RWPE2 (cell line): ENCODE data around the gene ATP2A3.
A peak's percentile ranks its signal among the peaks of the same experiment; 100 is the strongest.

Source experiments
- ATAC-seq: fragments of 200-7000 bp; cut with Tn5 transposase; 3 replicates; pipeline ENCODE4 v1.9.1; 2021; ENCODE audit warnings: low read depth
- DNase-seq: peaks from one replicate; pipeline ENCODE4 v3.0.0-alpha.2; 2020; ENCODE audit warnings: low spot score
- H3K27ac ChIP-seq: fragments of 450-650 bp; 2 replicates; pipeline ENCODE4 v1.5.1; 2017; ENCODE audit warnings: mild to moderate bottlenecking; ENCODE audit not compliant: poor library complexity, severe bottlenecking
- H3K27me3 ChIP-seq: fragments of 250-450 bp; sonication (Bioruptor Pico); 2 replicates; pipeline ENCODE4 v1.5.1; 2021; ENCODE audit warnings: mild to moderate bottlenecking, moderate library complexity; ENCODE audit not compliant: insufficient read depth, poor library complexity, severe bottlenecking
- H3K36me3 ChIP-seq: fragments of 250-450 bp; sonication (Bioruptor Pico); 2 replicates; pipeline ENCODE4 v1.5.1; 2020; ENCODE audit warnings: low read depth, mild to moderate bottlenecking, moderate library complexity
- H3K4me1 ChIP-seq: fragments of 250-450 bp; sonication (Bioruptor Pico); 2 replicates; pipeline ENCODE4 v1.5.1; 2021; ENCODE audit warnings: mild to moderate bottlenecking, moderate library complexity; ENCODE audit not compliant: insufficient read depth, poor library complexity, severe bottlenecking
- H3K4me3 ChIP-seq: fragments of 250-450 bp; sonication (Bioruptor Pico); 2 replicates; pipeline ENCODE4 v1.5.1; 2021; ENCODE audit warnings: mild to moderate bottlenecking, moderate library complexity; ENCODE audit not compliant: severe bottlenecking
- H3K9me3 ChIP-seq: fragments of 250-450 bp; sonication (Bioruptor Pico); 2 replicates; pipeline ENCODE4 v1.5.1; 2021; ENCODE audit warnings: mild to moderate bottlenecking, moderate library complexity; ENCODE audit not compliant: severe bottlenecking
- TF ChIP-seq, protein P1 (sequence below): fragments of 450-650 bp; IDR thresholded peaks from one replicate; pipeline ENCODE4 v1.5.1; 2017; ENCODE audit warnings: mild to moderate bottlenecking, moderate library complexity; ENCODE audit not compliant: poor library complexity, severe bottlenecking

Gene ATP2A3

DNA sequence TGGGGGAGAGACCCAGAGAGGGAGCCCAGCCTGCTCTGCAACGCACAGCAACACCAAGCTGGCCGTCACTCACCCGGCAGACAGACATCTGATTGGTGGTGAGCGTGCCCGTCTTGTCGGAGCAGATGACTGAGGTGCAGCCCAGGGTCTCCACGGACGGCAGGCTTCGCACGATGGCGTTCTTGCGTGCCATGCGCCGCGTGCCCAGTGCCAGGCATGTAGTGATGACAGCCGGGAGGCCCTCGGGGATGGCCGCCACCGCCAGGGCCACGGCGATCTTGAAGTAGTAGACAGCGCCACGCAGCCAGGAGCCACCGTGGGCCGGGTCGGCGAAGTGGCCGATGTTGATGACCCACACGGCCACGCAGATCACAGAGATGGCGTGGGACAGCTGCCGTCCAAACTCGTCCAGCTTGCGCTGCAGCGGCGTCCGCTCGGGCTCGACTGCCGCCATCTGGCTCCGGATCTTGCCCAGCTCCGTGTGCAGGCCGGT is 16.9 kb downstream of the ATP2A3 start:
- H3K4me3 ChIP-seq, result no peak overlapping the region
- no peaks in the 10 kb centered on the region for H3K36me3 ChIP-seq
- DNase-seq (no peak), ATAC-seq (no peak)
- no peaks in the 10 kb centered on the region for H3K4me1 ChIP-seq
- TF ChIP-seq, protein P1, sequence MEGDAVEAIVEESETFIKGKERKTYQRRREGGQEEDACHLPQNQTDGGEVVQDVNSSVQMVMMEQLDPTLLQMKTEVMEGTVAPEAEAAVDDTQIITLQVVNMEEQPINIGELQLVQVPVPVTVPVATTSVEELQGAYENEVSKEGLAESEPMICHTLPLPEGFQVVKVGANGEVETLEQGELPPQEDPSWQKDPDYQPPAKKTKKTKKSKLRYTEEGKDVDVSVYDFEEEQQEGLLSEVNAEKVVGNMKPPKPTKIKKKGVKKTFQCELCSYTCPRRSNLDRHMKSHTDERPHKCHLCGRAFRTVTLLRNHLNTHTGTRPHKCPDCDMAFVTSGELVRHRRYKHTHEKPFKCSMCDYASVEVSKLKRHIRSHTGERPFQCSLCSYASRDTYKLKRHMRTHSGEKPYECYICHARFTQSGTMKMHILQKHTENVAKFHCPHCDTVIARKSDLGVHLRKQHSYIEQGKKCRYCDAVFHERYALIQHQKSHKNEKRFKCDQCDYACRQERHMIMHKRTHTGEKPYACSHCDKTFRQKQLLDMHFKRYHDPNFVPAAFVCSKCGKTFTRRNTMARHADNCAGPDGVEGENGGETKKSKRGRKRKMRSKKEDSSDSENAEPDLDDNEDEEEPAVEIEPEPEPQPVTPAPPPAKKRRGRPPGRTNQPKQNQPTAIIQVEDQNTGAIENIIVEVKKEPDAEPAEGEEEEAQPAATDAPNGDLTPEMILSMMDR, result no peak
- no peaks in the 10 kb centered on the region for H3K9me3 ChIP-seq
- no peak overlapping the region for H3K27ac ChIP-seq
- no peaks in the 10 kb centered on the region for H3K27me3 ChIP-seq

DNA sequence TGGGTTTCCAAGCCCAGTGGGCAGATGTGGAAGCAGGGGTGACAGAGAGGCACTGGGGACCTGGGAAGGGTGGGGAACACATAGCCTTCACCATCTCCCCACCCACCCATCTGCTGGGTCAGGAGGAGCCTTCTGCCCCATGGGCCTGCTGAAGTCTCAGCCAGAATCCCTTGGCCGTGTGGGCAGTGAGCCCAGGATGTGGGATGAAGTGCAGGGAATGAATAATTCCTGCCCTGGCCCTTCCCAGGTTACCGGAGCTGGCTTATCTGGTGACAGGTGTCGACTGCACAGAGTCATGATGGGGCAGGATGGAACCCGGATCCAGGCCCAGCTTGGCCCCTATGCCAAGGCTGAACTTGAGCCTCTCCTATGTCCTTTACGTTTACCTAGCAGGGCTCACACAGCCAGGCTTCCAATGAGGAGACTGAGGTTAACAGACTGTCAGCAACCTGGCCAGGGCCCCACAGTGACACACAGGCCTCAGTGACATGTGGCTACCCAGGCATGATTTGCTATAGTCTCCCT is 17.5 kb downstream of the ATP2A3 start:
- no peaks in the 10 kb centered on the region for H3K9me3 ChIP-seq
- H3K27ac ChIP-seq, result no peak overlapping the region
- H3K27me3 ChIP-seq, result no peaks in the 10 kb centered on the region
- H3K4me1 ChIP-seq, result no peaks in the 10 kb centered on the region
- DNase-seq (no peak), ATAC-seq (no peak)
- H3K36me3 ChIP-seq, result no peaks in the 10 kb centered on the region
- no peak overlapping the region for H3K4me3 ChIP-seq
- TF ChIP-seq, protein P1, result no peak

GRCh38 chr17:3944485-3945388 is 19.5 kb downstream of the ATP2A3 start:
- no peaks in the 10 kb centered on the region for H3K9me3 ChIP-seq
- peak overlapping the region; percentile 15 for H3K4me3 ChIP-seq
- no peaks in the 10 kb centered on the region for H3K4me1 ChIP-seq
- H3K27me3 ChIP-seq, result no peaks in the 10 kb centered on the region
- DNase-seq, result no peak
- peak; percentile 71 for ATAC-seq
- TF ChIP-seq, protein P1, result no peak
- H3K36me3 ChIP-seq, result no peaks in the 10 kb centered on the region
- H3K27ac ChIP-seq, result no peak overlapping the region

- ATAC-seq (no peak), DNase-seq (no peak)
- H3K4me3 ChIP-seq, result no peak overlapping the region
- TF ChIP-seq, protein P1, result no peak
- H3K36me3 ChIP-seq, result no peaks in the 10 kb centered on the region
- H3K9me3 ChIP-seq, result no peaks in the 10 kb centered on the region
- H3K27me3 ChIP-seq, result no peaks in the 10 kb centered on the region
- H3K4me1 ChIP-seq, result no peaks in the 10 kb centered on the region
- no peak overlapping the region for H3K27ac ChIP-seq
Measured at GRCh38 chr17:3943240-3943891, 20.9 kb downstream of the ATP2A3 start.
